Measurements from ENCODE around the gene PIWIL1.

The PIWIL1 gene

DNA sequence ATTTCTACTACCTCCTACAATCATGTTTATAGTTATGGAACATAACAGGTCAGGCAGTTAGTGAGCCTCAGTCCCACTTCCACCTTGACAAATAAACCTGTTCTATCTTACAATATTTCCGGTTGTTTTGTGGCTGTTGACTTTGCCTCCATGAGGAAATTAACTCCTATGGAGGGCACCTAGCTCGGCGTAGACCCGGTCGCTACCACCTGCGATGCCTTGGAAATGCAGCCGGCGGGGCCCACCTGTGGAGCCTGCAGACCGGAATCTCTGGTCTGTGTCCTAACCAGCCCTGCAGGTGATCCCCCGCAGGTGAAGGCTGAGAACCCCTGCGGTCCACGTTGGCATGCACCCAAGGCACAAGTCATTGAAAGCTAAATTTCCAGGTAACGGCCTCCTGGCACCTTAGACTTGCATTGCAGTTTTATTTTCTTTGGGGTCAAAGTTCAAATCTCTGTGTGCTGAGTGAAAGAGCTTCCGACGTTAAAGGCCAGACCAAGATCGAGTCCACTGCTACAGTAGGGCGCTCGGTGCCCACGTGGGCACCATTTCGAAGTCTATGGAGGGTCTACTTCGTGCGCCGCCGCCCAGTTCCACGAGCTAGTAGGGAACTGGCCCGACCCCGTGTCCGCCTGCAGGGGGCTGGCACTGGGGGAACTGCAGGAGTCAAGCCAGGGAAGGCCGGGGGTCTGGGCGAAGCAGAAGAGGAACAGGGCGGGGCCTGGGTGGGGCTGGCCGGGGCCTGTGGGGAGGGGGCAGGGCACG is 782 bp upstream of the PIWIL1 start:
- DNase-seq (ENCODE audit: extremely low read depth in 1 of 2, low read depth in 1 of 2) = no peak

DNA sequence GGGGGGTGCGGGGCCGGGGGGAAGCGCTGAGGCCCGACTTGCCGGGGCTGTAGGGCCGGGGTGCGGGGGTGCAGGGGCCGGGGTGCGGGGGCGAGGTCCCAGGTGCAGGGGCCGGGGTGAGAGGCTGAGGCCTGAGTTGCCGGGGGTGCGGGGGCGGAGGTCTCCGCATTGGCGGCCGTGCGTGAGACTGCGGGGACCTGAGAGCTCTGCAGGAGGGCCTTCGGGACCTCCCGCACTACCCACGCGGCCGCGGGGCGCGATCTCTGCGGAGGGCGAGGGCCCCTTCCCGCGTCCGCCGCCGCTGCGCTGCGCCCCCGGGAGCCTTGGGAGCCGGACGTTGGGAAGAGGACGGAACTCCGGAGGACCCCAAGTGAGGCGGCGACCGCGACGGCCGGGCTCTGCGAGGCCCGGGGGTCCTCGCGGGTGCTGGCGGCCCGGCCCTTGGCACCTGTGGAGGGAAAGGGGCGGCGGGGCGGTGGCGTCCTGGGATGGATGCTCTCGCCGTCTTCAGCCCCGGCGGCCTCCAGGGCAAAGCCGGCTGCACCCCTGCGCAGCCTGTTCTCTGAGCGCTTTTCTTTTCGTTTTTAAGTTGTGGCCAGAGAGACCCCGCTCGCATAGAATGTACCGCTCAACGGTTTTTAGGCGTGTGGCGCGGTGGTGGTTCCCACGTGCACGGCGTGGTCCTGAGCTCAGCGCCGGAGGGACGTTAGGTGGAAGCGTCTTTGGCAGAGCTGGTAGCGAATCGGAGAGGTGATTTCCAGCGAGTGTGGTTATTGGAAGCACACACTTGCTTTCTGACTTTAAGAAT is 1.3 kb downstream of the PIWIL1 start:
- no peak for DNase-seq (ENCODE audit: extremely low read depth in 1 of 2, low read depth in 1 of 2)

DNA sequence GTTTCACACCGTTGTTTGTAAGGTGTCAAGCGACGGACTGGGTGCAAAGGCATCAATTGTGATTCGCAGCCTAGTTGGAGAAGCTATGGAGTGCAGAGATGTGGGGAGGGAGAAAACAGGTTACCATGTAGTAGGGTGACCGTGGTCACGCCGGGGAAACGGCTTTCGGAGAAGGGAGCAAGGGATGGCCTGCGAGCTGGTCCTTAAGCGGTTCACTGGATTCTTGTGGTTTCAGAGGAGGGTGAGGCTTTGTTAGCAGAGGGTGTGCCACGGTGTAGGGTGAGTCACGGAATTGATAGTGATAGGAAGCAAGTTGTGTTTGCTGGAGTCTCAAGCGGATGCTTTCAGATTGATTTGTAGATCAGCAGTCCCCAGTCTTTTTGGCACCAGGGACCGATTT is 2.3 kb downstream of the PIWIL1 start:
- DNase-seq (ENCODE audit: extremely low read depth in 1 of 2, low read depth in 1 of 2) = no peak

DNA sequence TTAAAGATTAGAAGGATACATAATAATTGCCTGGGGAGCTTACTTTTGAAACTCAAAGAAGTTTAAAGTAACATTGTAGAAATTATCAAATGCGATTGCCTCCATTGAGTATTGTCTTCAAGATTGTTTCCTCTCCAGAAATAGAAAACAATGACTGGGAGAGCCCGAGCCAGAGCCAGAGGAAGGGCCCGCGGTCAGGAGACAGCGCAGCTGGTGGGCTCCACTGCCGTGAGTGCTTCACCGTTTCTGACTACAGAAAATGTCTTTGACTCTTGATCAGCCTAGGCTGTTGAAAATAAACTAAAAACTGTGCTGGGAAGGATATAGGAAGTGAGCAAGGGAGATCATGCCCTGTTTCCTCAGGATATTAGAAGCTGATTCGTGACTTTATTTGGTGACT is 4.8 kb downstream of the PIWIL1 start:
- DNase-seq (ENCODE audit: extremely low read depth in 1 of 2, low read depth in 1 of 2) = no peak

DNA sequence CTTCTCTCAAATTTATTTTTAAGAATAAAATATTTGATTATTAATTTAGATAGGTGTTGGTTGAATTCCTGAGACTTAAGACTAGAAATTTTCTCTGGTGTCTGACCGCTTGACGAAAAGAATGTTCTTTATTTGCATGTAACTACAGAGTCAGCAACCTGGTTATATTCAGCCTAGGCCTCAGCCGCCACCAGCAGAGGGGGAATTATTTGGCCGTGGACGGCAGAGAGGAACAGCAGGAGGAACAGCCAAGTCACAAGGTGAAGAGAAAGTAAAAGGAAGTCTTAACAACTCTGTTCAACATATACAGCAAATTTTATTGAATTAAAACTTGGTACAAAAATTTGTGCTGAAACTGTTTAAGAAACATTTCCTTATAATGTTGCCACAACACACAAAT is 5.2 kb downstream of the PIWIL1 start:
- no peak for DNase-seq (ENCODE audit: extremely low read depth in 1 of 2, low read depth in 1 of 2)

DNA sequence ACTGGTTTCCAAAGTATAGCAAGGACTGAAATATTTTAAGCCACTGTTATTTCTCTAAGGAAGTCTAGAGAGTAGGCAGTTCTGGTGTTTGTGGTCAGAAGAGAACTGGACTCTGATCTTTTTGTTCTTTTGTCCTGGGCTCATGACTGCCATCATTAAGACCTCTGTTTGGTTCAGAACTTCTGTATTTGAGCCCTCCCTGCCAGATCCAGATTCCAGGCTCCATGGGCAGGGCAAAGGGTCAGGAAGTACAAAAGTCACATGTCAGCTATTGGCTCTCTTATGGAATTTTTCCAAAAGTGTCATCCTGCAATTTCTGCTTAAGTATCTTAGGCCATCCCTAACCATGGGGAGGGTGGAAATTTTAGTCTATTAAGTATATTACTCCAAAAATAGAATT is 6.8 kb downstream of the PIWIL1 start:
- DNase-seq (ENCODE audit: extremely low read depth in 1 of 2, low read depth in 1 of 2) = no peak

DNA sequence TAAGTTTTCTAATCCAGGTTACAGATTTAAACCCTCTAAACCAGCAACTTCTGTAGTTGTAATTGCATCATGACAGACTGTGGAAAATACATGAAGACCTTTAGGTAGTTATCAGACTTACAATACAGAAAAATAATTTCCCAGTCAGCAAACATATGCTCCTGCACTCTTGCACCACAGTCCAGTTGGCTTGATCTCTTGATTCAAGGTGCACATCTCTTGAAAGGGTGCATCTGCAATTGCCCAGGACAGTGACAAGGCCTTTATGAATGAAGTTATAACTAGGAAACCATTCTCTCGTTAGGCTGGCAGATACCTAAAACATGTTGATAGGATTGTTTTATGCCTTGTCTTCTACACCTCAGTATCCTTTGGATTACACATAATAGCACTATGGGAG is 7.6 kb downstream of the PIWIL1 start:
- DNase-seq (ENCODE audit: extremely low read depth in 1 of 2, low read depth in 1 of 2) = no peak

DNA sequence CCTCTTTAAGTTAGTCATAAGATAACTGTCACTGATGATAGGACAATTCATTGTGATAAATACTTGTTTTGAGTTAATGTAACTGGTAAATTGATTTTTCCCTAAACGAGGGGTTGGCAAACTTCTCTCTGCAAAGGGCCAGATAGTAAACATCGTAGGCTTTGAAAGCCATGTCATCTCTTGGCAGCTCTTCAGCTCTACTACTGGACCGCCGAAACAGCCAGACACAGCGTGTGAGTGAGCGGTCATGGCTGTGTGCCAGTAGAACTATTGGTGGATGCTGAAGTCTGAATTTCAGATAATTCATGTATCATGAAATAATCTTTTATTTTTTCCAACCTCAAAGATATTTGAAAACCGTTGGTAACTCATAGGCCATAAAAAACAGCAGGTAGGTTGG is 9.9 kb downstream of the PIWIL1 start:
- DNase-seq (ENCODE audit: extremely low read depth in 1 of 2, low read depth in 1 of 2) = no peak

DNA sequence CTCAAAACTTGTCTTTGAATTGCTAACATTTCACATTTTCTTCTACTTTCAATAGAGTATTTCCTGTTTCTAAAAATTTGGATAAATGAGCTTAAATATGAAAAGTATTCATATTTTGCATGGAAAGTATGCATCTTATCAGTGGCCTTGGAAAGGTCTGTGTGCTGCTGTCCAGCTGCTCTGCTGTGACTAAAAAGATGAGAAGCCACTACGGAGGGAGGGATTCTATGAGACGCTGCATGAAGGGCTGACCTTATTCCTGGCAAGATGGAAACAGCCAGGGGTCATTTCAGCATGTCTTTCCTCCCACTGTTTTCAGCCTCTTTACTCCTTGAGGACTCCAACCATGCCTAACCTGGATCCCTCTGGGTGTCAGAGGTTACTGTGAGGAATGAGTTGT is 13.0 kb downstream of the PIWIL1 start:
- no peak for DNase-seq (ENCODE audit: extremely low read depth in 1 of 2, low read depth in 1 of 2)

DNA sequence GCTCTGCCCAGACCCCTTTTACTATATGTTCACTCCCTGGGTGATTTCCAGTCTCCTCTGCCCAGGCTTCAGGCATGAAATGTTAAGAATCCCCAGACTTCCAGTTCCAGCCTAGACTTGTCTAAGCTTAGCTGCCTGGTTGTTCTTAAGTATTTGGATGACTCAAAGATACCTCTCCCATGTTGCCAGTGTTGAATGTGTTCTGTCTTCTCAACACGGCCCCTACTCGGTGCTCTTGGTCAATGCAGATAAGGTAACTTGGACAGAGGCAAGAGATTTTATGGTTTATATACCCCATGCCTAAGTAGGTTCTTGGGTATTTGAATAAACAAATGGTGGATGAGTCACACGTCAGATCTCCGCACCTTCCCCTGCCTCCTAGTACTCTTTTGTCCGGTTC is 13.6 kb downstream of the PIWIL1 start:
- DNase-seq (ENCODE audit: extremely low read depth in 1 of 2, low read depth in 1 of 2) = no peak

DNA sequence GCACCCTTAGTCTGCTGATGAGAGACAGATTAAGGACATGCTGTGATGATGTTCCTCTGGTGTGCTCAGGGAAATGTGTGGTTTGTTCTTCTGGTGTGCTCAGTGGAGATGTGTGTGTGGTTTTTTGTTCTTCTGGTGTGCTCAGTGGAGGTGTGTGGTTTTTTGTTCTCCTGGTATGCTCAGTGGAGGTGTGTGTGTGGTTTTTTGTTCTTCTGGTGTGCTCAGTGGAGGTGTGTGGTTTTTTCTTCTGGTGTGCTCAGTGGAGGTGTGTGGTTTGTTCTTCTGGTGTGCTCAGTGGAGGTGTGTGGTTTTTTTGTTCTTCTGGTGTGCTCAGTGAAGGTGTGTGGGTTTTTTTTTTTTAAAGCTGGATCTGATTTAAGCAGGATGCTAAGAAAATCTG is 15.4 kb downstream of the PIWIL1 start:
- no peak for DNase-seq (ENCODE audit: extremely low read depth in 1 of 2, low read depth in 1 of 2)

DNA sequence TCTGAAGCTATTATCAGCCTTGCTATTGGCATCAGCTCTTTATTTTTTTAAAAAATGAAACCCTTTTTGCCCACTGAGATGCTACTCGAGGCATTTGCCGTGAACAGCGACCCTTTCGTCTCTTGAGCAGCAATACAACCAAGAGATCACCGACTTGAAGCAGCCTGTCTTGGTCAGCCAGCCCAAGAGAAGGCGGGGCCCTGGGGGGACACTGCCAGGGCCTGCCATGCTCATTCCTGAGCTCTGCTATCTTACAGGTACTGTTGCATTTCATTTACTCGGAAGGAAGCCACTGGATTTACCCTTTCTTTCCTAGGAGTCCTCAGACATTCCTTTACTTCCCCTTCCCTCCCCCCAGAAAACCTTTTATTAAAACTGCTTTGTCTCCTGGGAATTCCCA is 16.7 kb downstream of the PIWIL1 start:
- no peak for DNase-seq (ENCODE audit: extremely low read depth in 1 of 2, low read depth in 1 of 2)

DNA sequence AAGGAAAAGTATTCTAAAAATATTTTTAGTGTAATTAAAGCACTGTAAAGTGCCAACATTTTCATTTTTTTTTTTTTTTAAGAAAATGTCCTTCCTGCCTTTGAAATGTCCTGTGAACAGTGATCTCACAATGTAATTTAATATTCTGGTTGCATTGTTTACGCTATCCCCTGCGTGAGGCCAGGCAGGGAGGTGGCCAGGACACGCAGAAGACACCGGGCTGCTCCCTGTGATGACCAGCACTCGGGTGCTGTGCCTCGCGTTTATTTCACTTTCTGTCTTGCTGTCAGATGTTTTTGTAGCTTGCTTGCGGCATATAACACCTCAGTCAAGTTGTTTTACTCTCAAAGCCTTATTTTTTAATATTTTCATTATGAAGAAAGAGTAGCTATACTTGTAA is 18.5 kb downstream of the PIWIL1 start:
- DNase-seq (ENCODE audit: extremely low read depth in 1 of 2, low read depth in 1 of 2) = no peak

DNA sequence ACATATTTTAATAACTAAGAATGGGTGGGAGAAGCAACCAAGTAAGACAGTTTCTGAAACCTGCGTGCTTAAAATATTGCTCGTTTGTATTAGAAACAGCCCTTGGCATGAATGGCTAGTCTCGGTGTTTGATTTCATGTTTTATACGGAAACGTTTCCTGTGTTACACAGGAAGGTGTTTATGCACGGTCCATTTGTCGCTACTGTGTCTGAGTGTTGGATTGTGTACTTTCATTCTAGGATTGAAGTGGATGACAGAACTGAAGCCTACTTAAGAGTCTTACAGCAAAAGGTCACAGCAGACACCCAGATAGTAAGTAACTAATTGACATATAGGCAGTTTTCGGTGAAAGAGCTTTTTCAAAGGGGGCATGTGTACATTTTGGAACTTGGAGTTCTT is 19.6 kb downstream of the PIWIL1 start:
- DNase-seq (ENCODE audit: extremely low read depth in 1 of 2, low read depth in 1 of 2) = no peak

DNA sequence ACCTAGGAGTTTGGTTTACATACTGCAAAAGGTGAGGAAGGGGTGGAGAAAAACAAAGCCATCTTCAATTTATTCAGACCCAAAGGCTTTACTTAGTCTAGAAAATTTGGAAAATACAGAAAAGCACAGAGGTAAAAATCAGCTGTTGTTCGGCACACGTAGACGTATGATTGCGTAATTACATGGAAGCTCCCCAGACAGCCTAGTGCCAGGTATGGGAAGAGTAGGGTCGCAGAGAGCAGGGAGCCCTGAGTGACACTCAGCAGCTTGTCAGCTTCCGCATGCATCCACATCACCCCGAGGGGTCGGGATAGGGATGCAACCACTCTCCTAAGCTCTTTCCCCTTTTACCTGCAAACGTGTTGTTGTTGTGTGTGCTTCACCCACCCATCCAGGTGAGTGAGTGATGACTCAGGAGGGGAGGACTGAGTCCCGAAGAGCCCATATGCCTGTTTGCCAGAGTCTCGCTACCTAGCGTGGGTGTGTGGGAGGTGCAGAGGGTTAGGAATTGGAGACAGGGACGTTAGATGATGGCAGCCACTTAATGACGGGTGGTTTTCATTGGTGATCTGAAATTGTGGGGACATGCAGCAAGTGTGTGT is 20.1 kb downstream of the PIWIL1 start:
- DNase-seq (ENCODE audit: extremely low read depth in 1 of 2, low read depth in 1 of 2) = no peak

DNA sequence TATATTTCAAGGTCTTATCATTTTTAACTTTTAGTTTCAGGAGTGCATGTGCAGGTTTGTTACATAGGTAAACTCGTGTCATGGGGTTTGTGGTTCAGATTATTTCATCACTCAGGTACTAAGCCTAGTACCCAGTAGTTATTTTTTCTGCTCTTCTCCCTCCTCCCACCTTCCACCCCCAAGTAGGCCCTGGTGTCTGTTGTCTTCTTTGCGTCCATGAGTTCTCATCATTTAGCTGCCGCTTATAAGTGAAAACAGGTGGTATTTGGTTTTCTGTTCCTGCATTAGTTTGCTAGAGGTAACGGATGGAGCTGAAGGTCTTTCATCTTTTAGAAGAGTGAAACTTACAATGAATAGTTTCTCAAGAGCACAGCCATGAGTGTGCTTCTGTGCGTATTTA is 24.4 kb downstream of the PIWIL1 start:
- no peak for DNase-seq (ENCODE audit: extremely low read depth in 1 of 2, low read depth in 1 of 2)

DNA sequence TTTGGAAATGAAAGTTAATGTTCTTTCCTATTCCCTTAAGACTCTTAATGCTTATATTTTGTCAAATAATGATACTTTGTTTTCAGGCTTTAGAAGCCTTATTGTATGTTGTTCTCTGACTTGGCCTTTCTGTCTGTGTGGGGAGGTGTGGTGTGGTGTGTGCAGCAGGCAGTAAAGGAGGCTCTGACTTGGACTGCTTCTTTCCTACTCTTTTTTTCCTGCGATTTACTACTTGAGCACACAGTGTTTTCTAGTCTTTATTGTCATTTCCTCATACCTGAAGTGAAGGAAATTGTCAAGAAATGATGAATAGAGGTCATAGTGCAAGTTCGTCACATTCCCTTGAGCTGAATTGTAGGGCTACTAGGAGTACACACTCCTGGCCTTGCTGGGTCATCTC is 26.9 kb downstream of the PIWIL1 start:
- DNase-seq (ENCODE audit: extremely low read depth in 1 of 2, low read depth in 1 of 2) = no peak

DNA sequence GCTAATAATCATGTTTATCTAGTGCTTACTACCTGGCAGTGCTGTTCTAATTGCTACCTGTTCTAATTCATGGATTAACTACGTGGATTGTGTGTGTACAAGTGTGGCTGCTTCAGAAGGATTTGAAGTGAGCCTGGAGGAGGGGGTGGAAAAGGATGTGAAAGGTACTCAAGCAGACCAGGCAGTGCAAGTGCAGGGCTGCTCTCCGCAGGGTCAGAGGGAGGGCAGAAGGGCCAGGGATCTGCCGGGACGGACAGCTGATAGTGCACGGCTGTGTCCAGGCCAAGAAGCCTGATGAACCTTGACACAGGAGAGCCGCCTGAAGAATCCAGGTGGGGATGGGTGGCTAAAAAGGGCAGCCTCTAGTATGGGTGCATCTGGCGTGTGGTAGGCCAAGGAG is 28.5 kb downstream of the PIWIL1 start:
- DNase-seq (ENCODE audit: extremely low read depth in 1 of 2, low read depth in 1 of 2) = no peak

DNA sequence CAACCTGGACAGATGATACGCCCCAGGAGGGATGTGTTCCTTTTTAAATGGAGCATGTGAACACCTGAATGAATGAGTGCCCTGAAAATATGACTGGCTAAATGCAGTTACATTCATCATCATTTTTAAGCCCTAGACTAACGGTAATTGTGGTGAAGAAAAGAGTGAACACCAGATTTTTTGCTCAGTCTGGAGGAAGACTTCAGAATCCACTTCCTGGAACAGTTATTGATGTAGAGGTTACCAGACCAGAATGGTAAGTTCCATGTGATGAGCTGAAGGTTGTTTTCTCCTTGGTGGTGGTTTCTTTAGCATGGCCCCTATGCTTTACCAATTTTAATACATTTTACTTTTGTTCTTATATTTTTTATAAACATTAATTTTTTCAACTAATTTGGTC is 29.3 kb downstream of the PIWIL1 start:
- DNase-seq (ENCODE audit: extremely low read depth in 1 of 2, low read depth in 1 of 2) = no peak

DNA sequence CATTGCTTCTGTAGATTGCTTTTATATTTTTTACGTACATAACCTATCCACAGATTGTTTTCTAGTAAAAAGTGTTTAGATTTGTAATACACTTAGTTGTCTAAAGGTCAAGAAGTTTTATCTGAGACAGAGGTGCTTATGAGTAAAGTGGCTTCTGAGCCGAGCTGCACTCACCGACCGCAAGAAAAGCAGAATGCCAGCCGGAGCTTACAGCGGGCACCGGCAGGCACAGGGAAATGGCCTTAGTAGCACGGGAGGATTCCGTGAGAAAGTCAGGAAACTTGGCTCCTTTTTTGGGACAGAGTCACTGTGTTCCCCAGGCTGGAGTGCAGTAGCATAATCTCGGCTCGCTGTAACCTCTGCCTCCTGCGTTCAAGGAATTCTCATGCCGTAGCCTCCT is 29.8 kb downstream of the PIWIL1 start:
- DNase-seq (ENCODE audit: extremely low read depth in 1 of 2, low read depth in 1 of 2) = no peak

DNA sequence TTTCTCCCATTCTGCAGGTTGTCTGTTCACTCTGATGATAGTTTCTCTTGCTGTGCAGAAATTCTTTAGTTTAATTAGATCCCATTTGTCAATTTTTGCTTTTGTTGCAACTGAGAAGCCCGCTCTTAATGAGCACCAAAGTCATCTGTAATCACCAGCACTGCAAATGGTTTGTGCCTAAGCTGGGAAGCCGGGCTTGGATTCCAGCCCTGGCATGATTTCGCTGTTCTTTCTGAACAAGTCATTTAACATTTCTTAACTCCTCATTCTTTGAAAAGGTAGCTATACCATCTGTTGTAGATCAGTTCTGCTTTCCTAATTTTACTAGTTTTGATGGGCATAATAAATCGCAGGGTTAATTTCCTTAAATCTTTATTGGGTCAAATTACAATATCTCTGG is 32.1 kb downstream of the PIWIL1 start:
- DNase-seq (ENCODE audit: extremely low read depth in 1 of 2, low read depth in 1 of 2) = no peak

DNA sequence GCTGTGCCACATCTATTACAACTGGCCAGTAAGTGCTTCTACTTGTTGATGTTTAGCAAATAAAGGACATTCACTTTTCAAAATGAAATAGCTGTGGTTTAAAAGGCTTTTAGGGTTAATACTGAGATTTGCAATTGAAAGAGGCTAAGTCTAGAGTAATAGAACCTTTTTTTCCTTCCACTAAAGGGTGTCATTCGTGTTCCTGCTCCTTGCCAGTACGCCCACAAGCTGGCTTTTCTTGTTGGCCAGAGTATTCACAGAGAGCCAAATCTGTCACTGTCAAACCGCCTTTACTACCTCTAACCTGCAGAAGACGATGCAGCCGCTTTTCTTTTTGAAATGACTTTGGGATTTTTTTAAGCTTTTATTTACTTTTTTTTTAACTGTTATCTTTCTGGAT is 33.6 kb downstream of the PIWIL1 start:
- DNase-seq (ENCODE audit: extremely low read depth in 1 of 2, low read depth in 1 of 2) = no peak
